Measurements from ENCODE around the gene POLE.

Gene POLE, protein sequence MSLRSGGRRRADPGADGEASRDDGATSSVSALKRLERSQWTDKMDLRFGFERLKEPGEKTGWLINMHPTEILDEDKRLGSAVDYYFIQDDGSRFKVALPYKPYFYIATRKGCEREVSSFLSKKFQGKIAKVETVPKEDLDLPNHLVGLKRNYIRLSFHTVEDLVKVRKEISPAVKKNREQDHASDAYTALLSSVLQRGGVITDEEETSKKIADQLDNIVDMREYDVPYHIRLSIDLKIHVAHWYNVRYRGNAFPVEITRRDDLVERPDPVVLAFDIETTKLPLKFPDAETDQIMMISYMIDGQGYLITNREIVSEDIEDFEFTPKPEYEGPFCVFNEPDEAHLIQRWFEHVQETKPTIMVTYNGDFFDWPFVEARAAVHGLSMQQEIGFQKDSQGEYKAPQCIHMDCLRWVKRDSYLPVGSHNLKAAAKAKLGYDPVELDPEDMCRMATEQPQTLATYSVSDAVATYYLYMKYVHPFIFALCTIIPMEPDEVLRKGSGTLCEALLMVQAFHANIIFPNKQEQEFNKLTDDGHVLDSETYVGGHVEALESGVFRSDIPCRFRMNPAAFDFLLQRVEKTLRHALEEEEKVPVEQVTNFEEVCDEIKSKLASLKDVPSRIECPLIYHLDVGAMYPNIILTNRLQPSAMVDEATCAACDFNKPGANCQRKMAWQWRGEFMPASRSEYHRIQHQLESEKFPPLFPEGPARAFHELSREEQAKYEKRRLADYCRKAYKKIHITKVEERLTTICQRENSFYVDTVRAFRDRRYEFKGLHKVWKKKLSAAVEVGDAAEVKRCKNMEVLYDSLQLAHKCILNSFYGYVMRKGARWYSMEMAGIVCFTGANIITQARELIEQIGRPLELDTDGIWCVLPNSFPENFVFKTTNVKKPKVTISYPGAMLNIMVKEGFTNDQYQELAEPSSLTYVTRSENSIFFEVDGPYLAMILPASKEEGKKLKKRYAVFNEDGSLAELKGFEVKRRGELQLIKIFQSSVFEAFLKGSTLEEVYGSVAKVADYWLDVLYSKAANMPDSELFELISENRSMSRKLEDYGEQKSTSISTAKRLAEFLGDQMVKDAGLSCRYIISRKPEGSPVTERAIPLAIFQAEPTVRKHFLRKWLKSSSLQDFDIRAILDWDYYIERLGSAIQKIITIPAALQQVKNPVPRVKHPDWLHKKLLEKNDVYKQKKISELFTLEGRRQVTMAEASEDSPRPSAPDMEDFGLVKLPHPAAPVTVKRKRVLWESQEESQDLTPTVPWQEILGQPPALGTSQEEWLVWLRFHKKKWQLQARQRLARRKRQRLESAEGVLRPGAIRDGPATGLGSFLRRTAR (N-terminal part only)

DNA sequence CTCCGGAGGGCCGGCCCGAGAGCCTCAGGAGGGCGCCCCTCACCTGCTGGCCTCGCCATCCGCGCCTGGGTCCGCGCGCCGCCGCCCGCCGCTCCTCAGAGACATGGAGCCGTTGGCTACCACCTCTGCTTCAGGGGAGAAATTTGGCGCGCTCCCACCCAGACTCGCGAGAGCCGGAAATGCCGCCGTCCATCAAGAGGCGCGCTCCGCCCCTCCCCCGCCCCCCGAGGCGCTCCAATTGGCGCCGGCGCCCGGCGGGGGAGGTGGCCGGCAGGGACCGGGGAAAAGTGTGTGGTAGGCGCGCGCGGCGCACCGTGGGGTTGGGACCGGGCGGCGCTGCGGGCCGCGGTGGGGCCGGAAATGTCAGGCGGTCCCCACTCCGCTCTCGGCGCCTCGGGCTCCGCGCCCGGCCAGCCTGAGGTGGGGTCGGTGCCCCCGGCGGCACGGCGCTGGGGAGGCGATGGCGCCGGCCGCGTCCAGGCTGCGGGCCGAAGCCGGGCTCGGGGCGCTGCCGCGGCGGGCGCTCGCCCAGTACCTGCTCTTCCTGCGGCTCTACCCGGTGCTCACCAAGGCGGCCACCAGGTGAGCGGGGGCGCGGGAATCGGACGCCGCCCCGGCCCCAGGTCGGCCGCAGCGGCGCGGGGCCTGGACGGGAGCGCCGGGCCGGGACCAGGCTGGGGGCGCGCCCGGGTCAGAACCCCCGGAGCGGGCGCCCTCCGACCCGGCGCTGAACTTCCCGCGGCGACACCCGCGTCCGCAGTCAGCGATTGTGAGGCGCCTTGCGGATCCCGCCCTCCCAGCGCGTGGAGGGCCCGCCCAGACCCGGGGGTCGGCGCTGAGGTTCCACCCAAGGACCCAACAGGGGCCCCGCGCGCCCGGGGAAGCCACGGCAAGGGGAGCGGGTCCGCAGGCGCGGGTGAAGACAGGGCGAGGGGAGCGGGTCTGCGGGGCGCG lies at the start of gene POLE, which contains the start of gene PXMP2:
Gene POLE, minus strand, starts transcription at position 132 of the 954 bp plus-strand sequence. Its CDS starts 27 bp downstream, at position 105.
Gene PXMP2, plus strand, starts transcription at position 377 of the 954 bp plus-strand sequence. Its CDS starts 84 bp downstream, at position 461.
- peak within 1 kb of the TSS; percentile 94 for H3K27ac ChIP-seq
- no peak for TF ChIP-seq ZFX (IDR thresholded peaks at IDR 0.05; ENCODE audit: borderline replicate concordance)
- TF ChIP-seq, protein P1, sequence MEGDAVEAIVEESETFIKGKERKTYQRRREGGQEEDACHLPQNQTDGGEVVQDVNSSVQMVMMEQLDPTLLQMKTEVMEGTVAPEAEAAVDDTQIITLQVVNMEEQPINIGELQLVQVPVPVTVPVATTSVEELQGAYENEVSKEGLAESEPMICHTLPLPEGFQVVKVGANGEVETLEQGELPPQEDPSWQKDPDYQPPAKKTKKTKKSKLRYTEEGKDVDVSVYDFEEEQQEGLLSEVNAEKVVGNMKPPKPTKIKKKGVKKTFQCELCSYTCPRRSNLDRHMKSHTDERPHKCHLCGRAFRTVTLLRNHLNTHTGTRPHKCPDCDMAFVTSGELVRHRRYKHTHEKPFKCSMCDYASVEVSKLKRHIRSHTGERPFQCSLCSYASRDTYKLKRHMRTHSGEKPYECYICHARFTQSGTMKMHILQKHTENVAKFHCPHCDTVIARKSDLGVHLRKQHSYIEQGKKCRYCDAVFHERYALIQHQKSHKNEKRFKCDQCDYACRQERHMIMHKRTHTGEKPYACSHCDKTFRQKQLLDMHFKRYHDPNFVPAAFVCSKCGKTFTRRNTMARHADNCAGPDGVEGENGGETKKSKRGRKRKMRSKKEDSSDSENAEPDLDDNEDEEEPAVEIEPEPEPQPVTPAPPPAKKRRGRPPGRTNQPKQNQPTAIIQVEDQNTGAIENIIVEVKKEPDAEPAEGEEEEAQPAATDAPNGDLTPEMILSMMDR (IDR thresholded peaks at IDR 0.05), result no peak

DNA sequence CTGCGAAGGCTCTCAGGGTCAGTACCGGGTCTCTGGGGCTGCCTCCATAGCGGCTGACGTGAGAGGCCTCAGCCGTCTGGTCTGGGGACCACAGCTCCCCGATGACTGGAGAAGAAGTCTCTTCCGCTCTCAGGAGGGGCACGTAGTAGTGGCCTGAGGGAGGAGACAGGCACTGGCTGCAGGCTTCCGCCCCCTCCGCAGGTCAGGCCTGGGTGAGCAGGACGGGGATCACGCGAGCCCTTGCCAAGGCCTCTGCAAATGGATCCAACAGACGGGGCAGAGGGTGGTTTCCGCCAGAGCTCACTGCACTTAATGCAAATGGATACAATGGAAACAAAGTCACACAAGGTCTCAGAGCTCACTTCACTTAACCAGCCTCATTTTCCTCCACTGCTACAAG lies 49.8 kb upstream of the POLE start:
- no peak overlapping the region for H3K27ac ChIP-seq
- TF ChIP-seq, protein P1 (IDR thresholded peaks at IDR 0.05), result no peak
- no peak for TF ChIP-seq ZFX (IDR thresholded peaks at IDR 0.05; ENCODE audit: borderline replicate concordance)

DNA sequence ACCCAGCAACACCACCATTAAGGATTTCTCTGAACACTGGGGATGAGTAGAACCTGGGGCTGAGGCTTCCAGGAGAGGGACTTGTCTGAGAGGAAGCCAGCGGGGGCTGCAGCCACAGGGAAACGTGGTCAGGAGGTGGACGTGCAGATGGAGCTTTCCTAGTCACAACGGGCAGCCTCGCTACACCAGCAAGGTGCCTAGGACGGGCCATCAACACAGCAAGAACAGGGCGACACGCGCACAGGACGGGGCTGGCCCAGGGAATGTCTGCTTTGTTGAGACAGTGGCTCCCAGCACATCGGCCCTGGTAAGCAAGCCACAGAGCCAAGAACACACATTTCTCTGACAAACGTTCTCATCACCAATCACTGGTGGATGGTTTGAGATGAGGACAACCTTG lies 49.2 kb upstream of the POLE start:
- TF ChIP-seq, protein P1 (IDR thresholded peaks at IDR 0.05), result no peak
- TF ChIP-seq ZFX (IDR thresholded peaks at IDR 0.05; ENCODE audit: borderline replicate concordance), result no peak
- no peak overlapping the region for H3K27ac ChIP-seq

DNA sequence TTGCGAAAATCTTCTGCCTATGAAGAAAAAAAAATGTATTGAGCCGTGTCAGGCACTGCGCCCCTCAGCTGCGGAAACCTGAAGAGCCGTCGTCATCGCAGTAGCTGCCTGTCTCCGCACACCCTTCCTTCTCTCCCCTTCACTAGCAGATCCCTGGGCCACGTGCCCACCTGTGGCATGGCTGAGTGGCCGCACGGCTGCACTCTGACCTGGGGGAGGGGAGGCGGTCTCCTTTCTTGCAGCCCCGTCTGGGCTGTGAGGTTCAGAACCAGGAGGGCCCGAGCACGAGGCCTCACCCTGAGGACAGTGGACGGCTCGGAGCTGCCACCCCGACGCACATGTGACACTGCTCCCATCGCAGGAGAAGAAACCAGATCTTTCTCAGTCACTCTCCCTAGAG lies 48.4 kb upstream of the POLE start:
- peak overlapping the region; percentile 8; the same call in 1 of the 2 replicates for H3K27ac ChIP-seq
- TF ChIP-seq, protein P1 (IDR thresholded peaks at IDR 0.05), result no peak

DNA sequence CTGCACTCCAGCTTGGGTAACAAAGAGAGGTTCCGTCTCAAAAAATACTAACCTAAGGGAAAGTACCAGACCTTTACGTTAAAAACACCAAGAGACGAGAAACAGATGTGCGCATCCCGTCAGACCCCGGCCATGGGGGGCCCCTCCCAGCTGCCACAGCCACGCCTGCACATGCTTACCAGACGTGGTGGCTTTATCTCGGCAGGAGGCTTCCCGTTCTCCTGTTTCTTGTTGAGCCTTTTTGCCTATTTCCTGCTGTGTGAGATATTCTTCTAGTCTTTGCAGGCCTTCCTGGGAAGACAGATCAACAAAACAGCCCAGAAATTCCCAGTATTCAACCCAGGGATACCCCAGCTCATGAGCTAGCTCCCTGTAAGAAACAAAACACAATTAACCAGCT lies 47.1 kb upstream of the POLE start:
- peak overlapping the region; percentile 8; the same call in 1 of the 2 replicates for H3K27ac ChIP-seq
- TF ChIP-seq ZFX (IDR thresholded peaks at IDR 0.05; ENCODE audit: borderline replicate concordance), result no peak
- TF ChIP-seq, protein P1 (IDR thresholded peaks at IDR 0.05), result no peak

DNA sequence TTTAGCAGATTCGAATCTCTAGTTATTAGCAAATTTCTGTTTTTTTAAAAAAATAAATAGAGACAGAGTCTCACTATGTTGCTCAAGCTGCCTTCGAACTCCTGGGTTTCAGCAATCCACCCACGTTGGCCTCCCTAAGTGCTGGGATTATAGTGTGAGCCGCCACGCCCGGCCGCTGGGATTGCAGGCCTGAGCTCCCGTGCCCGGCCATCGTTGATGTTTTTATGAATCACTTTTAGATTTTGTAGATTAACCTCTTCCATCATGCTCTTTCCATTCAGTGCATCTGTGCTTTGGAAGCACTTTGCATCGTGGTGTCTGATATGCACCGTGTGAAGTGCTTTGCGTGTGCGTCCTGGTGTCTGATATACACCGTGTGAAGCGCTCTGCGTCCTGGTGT lies 44.4 kb upstream of the POLE start:
- peak overlapping the region; percentile 5; the same call in 1 of the 2 replicates for H3K27ac ChIP-seq
- no peak for TF ChIP-seq ZFX (IDR thresholded peaks at IDR 0.05; ENCODE audit: borderline replicate concordance)
- TF ChIP-seq, protein P1 (IDR thresholded peaks at IDR 0.05), result no peak

All from 22Rv1 (cell line).